ENCODE results near the gene SLC35B4. TPM values are rescaled to one million over a fixed set of nuclear protein-coding genes. Genes with fewer than 3 reads are reported as not detected.

The SLC35B4 gene
- total RNA-seq, 4 donors from 2014 or later, result 3.7 to 8.6 (median 7.0) TPM

DNA sequence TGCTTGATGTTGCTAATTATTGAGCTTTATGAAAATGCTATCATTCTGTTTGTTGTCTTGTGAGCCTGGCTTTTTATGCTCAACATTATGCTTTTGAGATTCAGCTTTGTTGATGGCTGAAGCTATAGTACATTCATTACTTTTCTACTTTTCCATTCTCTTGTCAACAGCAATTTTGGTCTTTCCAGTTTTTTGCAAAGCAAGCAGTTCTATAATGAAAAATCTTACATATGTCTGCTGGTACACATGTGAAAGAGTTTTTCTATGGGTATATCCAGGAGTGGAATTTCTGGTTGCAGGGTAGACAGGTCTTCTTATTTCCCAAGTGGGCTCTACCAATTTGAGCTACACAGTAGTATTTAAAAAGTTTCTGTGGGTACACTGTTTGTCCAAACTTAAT is 36.8 kb downstream of the SLC35B4 start:
- intact Hi-C loops (cut with DNase I), result no loop called here
- Histone ChIP-seq H3K4me1 (no peaks in the 10 kb centered on the region), H3K4me3 (no peak overlapping the region), H3K27ac (no peak overlapping the region), H3K27me3 (peaks cover 0 to 15% (median 0%) of the 10 kb centered on the region in 4 donors), H3K9me3 (no peaks in the 10 kb centered on the region), H3K36me3 (no peaks in the 10 kb centered on the region)
- DNase-seq, result no peak
- TF ChIP-seq, protein P1, sequence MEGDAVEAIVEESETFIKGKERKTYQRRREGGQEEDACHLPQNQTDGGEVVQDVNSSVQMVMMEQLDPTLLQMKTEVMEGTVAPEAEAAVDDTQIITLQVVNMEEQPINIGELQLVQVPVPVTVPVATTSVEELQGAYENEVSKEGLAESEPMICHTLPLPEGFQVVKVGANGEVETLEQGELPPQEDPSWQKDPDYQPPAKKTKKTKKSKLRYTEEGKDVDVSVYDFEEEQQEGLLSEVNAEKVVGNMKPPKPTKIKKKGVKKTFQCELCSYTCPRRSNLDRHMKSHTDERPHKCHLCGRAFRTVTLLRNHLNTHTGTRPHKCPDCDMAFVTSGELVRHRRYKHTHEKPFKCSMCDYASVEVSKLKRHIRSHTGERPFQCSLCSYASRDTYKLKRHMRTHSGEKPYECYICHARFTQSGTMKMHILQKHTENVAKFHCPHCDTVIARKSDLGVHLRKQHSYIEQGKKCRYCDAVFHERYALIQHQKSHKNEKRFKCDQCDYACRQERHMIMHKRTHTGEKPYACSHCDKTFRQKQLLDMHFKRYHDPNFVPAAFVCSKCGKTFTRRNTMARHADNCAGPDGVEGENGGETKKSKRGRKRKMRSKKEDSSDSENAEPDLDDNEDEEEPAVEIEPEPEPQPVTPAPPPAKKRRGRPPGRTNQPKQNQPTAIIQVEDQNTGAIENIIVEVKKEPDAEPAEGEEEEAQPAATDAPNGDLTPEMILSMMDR (IDR thresholded peaks at IDR 0.05), result no peak

DNA sequence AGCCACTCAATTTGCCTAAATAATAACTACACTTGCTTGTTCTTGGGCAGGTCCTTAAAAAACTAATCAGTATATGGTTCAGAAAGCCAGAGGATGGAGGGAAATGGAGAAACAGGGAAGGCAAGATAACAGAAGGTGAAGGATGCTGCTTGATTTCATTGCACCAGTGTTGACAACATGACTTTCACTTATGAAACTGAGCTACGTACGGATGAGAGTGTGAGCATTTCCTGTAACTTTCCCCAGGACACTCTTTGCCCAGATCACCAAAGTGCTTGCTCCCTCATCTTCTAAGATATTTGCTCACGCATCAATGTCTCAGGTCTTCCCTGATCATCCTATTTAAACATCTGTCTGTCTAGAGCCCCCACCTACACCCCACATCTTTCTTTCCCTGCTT is 37.4 kb downstream of the SLC35B4 start:
- Histone ChIP-seq H3K27me3 (peaks cover 0 to 15% (median 0%) of the 10 kb centered on the region in 4 donors), H3K4me3 (no peak overlapping the region), H3K9me3 (no peaks in the 10 kb centered on the region), H3K4me1 (no peaks in the 10 kb centered on the region), H3K27ac (no peak overlapping the region), H3K36me3 (no peaks in the 10 kb centered on the region)
- intact Hi-C loops (cut with DNase I), result no loop called here
- 81 to 88% methylated on average over 3 of the region's 3 CpGs for WGBS, 2 donors
- TF ChIP-seq, protein P1 (IDR thresholded peaks at IDR 0.05), result no peak
- no peak for TF ChIP-seq POLR2A (IDR thresholded peaks at IDR 0.05)
- DNase-seq, result no peak

DNA sequence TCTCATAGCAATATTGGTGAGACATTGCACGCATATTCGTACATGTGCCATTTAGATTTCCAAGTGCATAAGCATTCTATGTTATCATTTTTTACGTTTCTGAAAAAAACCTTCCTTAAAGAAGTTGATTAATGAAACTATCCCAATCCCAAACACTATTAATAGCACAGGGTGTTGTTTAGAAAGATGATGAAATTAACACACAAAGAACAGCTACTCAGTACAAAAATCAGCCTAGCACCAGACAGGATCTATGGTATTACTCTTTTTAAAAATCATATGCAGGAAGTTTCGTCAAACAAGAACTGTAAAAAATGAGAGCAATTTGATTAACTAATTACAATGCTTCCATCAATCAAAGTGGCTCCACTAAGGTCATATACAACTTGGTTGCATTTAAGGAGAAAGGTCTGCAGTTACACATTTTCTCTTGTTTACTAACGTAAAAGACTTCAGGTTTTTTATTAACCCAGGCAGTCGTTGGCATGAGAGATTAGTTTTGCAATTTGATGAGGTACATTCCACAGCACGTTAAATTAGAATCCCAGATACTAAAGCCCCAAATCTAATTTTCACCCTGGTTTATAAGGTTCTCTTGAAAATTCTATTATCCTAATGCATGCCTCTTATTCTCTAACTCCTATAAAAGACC is 38.1 kb downstream of the SLC35B4 start:
- no peak overlapping the region for H3K4me3 ChIP-seq
- peaks cover 0 to 15% (median 0%) of the 10 kb centered on the region in 4 donors for H3K27me3 ChIP-seq
- H3K9me3 ChIP-seq, result no peaks in the 10 kb centered on the region
- no peaks in the 10 kb centered on the region for H3K4me1 ChIP-seq
- intact Hi-C loops (cut with DNase I), result no loop called here
- TF ChIP-seq, protein P1 (IDR thresholded peaks at IDR 0.05), result no peak
- TF ChIP-seq POLR2A (IDR thresholded peaks at IDR 0.05), result no peak
- no peak overlapping the region for H3K27ac ChIP-seq
- DNase-seq, result no peak
- WGBS, 2 donors, result 64 to 70% methylated on average over 7 of the region's 7 CpGs
- H3K36me3 ChIP-seq, result no peaks in the 10 kb centered on the region

DNA sequence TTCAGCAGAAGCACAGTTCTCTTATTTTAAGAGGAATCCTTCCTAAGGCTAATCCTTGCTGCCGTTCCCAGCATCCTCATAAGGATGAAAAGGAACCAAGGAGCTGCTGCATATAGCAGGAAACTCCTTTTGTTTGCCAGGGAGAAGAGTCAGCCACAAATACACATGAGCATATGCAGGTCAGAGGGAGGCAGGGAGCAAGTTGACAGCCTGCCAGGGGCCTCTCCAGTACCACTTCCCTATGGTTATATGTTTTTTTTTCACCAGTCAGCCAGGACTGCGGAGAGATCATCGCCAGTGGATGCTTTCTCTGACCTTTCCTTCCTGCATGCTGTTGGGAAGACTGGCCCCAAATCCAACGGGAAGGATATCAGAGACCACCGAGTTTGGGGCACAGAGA is 39.8 kb downstream of the SLC35B4 start:
- intact Hi-C loops (cut with DNase I), result no loop called here
- Histone ChIP-seq H3K27me3 (no peaks in the 10 kb centered on the region), H3K4me1 (no peaks in the 10 kb centered on the region), H3K4me3 (no peak overlapping the region), H3K9me3 (no peaks in the 10 kb centered on the region), H3K27ac (no peak overlapping the region), H3K36me3 (no peaks in the 10 kb centered on the region)
- no peak for DNase-seq
- WGBS, 2 donors, result 48 to 64% methylated on average over 5 of the region's 5 CpGs
- TF ChIP-seq, protein P1 (IDR thresholded peaks at IDR 0.05), result no peak
- no peak for TF ChIP-seq POLR2A (IDR thresholded peaks at IDR 0.05)

DNA sequence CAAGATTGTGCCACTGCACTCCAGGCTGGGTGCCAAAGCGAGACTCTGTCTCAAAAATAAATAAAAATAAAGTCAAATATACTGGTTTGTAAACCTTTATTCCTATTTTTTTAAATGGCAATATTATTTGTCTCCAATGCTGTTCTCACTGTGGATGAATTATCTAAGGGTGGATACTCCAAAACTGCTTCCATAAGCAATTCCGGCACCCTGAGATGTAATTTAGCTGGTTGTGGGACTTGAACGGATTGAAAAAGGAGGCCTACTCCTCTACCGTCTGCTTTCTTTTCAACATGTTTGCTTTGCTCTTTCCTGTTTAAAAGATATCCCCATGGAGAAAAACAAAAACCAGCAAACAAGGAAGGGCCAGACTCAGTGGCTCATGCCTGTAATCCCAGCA is 54.4 kb downstream of the SLC35B4 start:
- no peak for DNase-seq
- Histone ChIP-seq H3K4me1 (no peaks in the 10 kb centered on the region), H3K36me3 (no peaks in the 10 kb centered on the region), H3K27me3 (no peaks in the 10 kb centered on the region), H3K27ac (no peak overlapping the region), H3K9me3 (no peaks in the 10 kb centered on the region), H3K4me3 (no peak overlapping the region)
- WGBS, 2 donors, result 86 to 87% methylated on average over 4 of the region's 4 CpGs
- intact Hi-C loops (cut with DNase I), result no loop called here
- TF ChIP-seq, protein P1 (IDR thresholded peaks at IDR 0.05), result no peak
- TF ChIP-seq POLR2A (IDR thresholded peaks at IDR 0.05), result no peak
